Activated CD4-positive, CD25-positive, alpha-beta regulatory T cell (primary cell): Measurements from ENCODE around the gene DNAI1.

Experiments
- DNase-seq, 4 experiments: peaks; one replicate each; lab custom pipeline; 2025; lab: John Stamatoyannopoulos, UW

The DNAI1 gene

GRCh38 chr9:34541540-34541939 is 82.9 kb downstream of the DNAI1 start:
- DNase-seq: no peak

DNA sequence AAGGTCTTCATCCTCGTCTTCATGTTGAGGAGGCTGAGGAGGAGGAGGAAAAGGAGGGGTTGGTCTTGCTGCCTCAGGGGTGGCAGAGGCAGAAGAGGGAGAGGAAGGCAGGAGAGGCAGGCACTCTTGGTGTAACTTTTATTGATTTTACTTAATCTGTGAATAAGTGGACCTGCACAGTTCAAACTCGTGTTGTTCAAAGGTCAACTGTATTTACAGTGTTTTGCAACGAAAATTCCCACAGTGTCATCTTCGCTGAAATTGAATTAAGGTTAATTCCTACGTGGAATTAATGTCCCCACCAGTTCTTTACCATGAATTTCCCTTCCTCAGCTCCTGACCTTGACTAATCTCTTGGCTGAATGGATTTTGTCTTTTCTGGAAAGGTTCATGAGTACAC is 85.4 kb downstream of the DNAI1 start:
- DNase-seq: no peak

DNA sequence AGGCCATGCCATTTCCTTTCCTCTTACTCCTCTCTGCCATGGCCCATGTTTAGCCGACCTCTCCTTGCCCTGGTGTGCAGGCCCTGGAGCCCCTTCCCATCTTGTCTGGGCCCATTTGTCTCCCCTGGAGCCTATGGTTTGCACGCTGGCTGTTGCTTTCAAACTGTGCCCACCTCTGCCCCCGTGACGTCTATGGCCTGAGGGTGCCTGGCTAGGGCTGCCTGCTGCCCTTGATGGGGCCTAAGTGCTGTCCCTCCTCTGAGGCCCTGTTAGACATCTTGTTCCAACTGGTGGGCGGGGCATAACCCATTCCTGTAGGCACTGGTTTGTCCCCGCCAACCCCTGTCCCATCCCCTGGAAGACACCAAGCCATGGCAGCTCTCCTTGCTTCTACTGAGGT is 86.9 kb downstream of the DNAI1 start:
- no peak for DNase-seq

DNA sequence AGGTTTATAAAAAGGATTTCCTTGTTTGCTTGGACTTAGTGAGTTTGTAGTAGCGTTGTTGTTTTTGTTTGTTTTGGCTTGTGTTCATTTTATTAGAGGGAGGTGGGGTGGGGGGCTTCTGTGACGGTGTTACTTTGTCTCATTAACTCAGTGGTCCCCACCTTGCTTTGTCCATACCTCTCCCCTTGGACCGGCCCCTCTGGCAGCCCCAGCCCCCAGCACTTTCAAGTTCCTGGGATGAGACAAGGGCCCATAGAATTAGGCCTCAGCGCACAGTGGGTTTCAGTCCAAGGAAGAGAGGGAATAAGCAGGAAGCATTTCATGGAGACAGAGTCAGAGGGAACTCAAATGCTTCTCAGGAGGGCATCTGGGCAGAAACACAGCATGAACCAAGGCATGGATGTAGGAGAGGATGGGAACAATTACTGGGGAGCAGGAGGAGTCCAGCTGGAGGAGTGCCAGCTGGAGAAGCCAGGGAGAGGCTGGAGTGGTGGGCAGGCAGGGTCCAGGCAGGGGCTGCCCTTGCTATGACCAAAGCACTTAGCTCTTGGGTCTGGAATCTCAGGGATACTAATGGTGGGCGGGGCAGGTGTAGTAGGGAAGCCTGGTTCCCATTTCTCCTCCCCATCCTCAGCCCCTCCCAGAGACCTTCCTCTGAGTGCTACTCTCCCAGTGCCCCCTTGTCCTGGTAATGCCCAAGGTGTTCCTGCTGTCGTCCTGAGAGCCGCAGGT is 87.7 kb downstream of the DNAI1 start:
- no peak for DNase-seq

DNA sequence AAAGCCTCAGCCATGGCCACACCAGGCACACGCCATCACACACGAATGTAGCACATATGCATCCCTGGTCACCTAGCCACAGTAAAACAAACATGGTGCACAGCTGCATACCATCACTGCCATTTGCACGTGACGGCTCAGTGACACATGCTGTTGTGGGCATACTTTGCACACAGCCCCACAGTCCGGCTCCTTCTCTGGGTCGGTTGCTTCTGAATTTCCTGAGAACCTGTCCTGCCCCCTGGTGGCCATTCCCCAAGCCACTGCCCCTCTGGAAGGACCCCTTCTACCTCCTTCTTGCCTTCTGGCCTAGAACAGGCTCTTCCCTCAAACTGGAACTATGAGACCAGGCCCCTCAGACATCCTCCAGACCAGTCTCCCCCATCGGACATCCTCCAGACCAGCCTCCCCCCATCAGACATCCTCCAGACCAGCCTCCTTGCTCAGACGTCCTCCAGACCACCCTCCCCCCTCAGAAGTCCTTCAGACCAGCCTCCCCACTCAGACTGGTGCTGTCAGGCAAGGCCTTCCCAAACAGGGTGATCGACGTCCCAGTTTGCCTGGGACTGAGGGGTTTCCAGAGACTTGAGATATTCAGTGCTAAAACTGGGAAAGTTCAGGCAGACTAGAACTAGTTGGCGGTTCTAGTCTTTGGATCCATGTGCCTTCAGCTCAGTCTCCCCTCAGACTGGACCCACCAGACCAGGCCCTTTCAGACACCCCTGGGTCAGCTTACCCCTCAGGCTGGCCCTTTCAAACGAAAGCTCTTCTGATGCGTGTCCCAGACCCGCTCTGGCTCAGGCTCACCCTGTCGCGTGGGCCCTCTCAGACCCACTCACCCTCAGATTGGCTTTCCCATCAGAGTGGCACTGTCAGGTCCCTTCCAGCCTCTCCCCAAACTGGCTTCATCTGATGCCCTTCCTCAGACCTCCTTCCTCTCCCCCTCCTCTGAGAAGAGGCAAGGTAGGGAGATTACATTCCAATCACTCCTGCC is 88.5 kb downstream of the DNAI1 start:
- peak in 1 of 4 experiments; percentile 16 for DNase-seq

DNA sequence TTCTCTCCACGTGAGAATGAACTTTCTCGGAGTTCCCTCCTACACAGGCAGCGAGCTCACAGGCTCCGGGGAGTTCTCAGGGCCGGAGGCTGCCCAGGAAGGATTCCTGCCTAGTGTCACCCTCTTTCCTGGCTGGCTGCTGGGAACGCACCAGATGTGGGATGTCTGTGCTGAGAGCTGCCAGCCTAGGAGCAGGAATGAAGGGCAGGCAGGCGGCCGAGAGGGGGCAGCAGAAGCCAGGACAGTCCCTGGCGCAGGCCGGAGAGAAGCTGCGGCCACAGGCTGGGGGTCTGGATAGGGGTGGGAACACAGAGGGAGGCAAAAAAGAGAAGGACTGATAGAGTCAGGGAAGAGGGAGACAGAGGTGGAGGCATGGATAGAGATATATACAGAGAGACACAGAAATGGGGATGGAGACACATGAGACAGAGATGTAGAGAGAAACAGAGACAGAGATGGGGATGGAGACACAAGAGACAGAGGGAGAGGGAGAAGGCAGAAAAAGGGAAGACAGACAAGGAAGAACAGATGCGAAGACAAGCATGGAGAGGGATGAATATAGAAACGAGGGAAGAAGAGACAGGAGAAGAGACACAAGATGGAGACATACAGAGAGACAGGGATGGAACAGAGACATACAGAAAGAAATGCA is 89.5 kb downstream of the DNAI1 start:
- peak in 1 of 4 experiments; percentile 14 for DNase-seq

- no peak for DNase-seq
These were observed 90.8 kb downstream of the DNAI1 start for GRCh38 chr9:34549407-34549732.

DNA sequence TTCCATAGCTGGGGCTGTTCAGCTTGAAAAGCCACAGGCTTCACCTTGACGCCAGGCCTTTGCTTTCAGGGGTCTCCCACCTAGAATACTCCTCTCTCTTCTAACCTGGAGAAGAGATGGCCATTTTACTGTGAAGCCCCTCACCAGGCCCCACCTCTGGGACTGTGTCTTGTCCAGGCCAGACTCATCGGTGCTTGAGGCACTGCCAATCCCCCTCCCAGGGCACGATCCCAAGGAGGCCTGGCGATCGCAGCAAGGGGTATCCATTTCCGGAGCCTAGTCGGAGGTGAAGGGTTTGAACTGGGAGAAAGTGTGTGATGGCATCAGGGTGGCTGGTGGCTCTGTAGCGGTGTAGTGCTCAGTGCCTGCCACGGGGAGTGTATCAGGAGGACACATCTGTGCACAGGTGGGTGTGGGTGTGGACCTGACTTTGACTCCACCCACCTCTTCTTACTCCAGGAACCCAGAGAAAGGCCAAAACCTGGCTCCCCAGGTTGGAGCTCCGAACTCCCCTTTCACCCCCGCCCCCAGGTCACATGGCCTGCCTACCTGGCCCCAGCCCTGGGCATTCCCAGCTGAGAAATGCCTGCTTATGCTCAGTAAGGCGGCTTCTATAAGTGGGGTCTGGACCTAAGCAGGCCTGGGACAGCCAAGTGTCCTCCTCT is 91.5 kb downstream of the DNAI1 start:
- DNase-seq: no peak

DNA sequence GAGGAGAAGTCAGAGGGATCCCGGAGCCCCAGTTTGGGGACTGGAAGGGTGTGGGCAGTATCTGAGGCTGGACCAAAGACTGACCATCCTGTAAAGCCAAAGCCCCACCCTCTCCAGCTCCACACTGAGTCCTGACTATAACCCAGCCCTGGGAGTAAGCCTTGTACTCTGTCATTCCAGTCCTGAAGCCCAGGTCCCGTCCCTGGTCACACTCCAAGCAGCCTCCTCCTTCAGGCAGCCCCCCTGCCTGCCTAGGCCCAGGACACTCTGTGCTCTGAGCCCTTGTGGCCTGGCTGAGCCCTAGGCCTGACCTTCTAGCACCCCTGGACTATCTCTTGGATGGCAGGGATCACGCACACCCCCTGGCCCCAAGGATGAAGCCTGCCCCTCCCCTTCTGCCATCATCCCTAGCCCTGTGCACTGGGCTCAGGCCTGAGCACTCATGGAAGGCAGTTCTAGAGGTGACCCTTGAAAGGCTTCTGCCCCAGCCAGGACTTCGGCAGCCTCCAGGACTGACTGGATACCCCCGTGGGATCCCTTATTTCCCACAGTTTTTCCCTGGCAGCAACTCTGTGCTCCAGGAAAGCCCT is 92.2 kb downstream of the DNAI1 start:
- no peak for DNase-seq

GRCh38 chr9:34551751-34552605 is 93.4 kb downstream of the DNAI1 start:
- DNase-seq: no peak

DNA sequence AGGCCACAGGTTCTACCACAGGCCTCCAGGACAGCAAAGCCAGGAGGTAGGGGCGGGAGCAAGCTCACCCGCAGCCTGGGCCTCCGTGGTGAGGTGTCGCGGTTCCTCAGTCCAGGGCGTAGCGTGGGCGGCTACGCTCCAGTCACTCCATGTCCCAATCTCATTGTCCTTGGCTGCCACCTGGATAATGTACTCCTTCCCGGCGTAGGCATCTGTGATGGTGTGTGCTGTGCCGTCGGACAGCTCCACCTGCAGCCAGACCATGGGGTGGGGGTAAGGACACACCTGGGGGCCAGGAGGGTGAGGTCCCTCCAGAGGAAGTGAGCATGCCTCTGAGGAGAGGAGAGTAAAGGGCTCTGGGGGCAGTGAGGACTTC is 94.0 kb downstream of the DNAI1 start:
- no peak for DNase-seq

- DNase-seq: no peak
These were observed 94.4 kb downstream of the DNAI1 start for GRCh38 chr9:34552986-34553385.

DNA sequence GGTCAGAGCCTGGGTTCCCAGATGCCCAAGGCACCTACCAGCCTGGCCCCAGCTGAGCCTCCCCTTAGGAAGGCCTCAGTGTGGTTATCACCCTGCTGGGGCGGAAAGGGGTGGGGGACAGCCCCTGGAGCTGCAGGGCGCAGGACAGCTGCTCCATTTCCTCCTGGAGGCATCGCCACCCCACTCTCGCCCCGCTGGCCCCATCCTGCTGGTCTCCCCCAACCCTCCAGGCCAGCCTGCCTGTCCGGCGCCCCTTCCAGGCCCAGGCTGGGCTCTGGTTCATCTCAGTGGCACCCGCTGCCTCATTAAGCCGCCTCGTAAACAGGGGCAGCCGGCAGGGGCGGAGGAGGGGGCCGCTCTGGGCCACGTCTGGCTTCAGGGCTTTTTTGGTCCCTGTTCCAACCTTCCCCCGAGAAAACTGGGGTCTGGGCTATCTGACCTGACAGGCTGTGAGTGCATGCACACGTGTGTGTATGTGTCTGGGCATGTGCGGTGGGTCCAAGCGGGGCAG is 95.0 kb downstream of the DNAI1 start:
- no peak for DNase-seq

DNA sequence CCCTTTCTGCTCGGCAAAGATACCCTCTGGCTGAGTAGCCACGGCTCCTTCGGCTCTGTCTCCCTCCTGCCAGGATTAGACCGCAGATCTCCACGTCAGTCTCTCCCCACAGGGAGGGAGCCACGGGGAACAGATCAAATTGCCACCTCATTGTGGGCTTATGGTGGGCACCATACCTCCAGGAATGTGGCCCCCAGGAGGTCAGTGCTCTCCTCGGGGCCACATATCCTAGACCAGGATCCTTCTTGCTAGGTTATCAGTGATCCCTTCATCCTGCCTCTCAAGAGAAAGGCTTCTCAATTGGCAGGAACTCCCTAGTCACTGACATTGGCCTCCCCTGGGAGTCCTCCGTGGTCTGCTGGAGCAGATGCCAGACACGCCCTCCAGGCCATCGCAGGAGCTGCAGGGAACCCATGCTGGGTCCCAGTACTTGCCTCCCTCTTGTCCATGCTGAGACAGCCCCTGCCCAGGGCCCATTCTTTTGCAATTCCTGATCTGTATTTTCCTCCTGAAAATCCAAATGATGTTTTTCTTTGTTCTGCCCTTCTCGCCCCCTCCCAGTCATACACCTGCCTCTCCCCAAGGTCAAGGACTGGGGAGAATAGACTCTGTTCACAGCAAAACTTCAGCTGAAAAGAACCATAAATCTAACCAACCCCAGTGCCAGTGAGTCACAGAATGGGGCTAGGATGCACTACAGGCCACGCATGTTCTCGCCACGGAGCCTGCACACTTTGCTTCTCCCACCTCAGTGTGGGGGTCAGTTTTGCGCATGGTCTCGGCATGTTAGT is 95.8 kb downstream of the DNAI1 start:
- DNase-seq: no peak

DNA sequence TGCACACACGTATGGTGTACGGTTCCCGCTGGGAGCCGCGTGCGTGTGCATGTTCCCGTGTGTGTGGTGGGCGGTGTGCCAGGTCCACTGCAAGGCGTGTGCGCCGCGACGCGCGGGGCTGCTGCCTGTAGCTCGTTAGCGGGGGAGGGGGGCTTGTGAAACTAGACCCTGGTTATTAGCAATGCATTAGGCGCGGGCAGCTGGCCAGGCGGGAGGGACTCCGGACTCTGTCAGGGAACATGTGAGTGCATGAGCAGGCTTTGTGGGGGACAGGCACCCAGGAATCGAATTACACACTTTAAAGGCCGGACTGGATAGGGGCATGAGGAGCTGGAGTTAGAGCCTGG is 96.4 kb downstream of the DNAI1 start:
- no peak for DNase-seq

GRCh38 chr9:34555500-34555899 is 96.9 kb downstream of the DNAI1 start:
- DNase-seq: no peak

DNA sequence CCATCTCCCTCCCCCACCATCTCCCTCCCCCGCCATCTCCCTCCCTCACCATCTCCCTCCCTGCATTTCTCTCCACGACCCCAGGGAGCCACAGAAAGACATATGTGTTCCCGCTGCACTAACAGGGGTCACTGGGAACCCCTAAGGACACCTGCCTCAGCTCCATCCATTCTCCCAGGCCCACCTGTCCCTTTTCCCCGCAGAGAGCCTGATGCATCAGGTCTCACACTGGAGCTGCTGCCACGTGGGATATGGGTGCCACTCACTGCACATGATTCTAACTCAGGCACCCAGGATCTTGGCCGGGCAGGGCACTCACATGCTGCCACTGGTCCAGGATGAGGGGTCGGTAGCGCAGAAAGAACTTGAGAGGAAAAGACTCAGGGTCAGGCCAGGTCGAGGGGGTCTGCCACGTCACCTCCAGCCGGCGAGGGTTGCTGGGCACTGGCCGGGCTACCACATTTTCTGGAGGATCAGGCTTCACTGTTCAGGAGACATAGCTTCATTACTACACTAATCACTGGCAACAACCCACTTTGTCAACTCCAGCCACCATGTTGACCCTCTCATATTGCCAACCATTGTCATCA is 97.4 kb downstream of the DNAI1 start:
- no peak for DNase-seq

- DNase-seq: no peak
These were observed 98.3 kb downstream of the DNAI1 start for GRCh38 chr9:34556949-34557348.
